Esophagus squamous epithelium (tissue), 4 donors: ENCODE data around the gene WDFY1.

Source experiments
- CTCF ChIP-seq, 6 experiments: fragments of 450-650 bp in 4 of 6; fragments of 200-600 bp in 2 of 6; sonication (generic) in 2 of 6; IDR thresholded peaks; one replicate each; pipeline ENCODE4 v1.5.1; 2016 to 2019; ENCODE audit warnings: antibody characterized with exemption in 6 of 6, mild to moderate bottlenecking in 4 of 6, moderate library complexity in 4 of 6
- POLR2A ChIP-seq, 4 donors: fragments of 450-650 bp; IDR thresholded peaks; one replicate each; pipeline ENCODE4 v1.6.1; 2017; ENCODE audit warnings: antibody characterized with exemption in 4 of 4, mild to moderate bottlenecking in 4 of 4, moderate library complexity in 3 of 4

- no peak for TF ChIP-seq POLR2A (IDR thresholded peaks at IDR 0.05)
- TF ChIP-seq CTCF (IDR thresholded peaks at IDR 0.05) = no peak
Observed at GRCh38 chr2:223994562-223995162, 49.5 kb upstream of the WDFY1 start.
